ENCODE measurements around the gene DIP2B.

The DIP2B gene

GRCh38 chr12:50772470-50772869, 267.7 kb downstream of the DIP2B start:
- no peak for DNase-seq (ENCODE audit: low spot score)

- no peak for DNase-seq (ENCODE audit: low spot score)
These were observed 268.1 kb downstream of the DIP2B start for GRCh38 chr12:50772877-50773276.

GRCh38 chr12:50775251-50775650, 270.5 kb downstream of the DIP2B start:
- no peak for DNase-seq (ENCODE audit: low spot score)

GRCh38 chr12:50776749-50777728, 272.3 kb downstream of the DIP2B start:
- DNase-seq (ENCODE audit: low spot score) = no peak

- DNase-seq (ENCODE audit: low spot score) = no peak
These were observed 274.1 kb downstream of the DIP2B start for GRCh38 chr12:50778663-50779590.

GRCh38 chr12:50780013-50780412, 275.2 kb downstream of the DIP2B start:
- DNase-seq (ENCODE audit: low spot score) = no peak

GRCh38 chr12:50784501-50784900, 279.7 kb downstream of the DIP2B start:
- DNase-seq (ENCODE audit: low spot score) = no peak

GRCh38 chr12:50785406-50786001, 280.7 kb downstream of the DIP2B start:
- DNase-seq (ENCODE audit: low spot score) = no peak

GRCh38 chr12:50786498-50787231, 281.9 kb downstream of the DIP2B start:
- no peak for DNase-seq (ENCODE audit: low spot score)

- no peak for DNase-seq (ENCODE audit: low spot score)
These were observed 282.8 kb downstream of the DIP2B start for GRCh38 chr12:50787618-50788017.

GRCh38 chr12:50788561-50788960, 283.8 kb downstream of the DIP2B start:
- no peak for DNase-seq (ENCODE audit: low spot score)

- no peak for DNase-seq (ENCODE audit: low spot score)
These were observed 285.3 kb downstream of the DIP2B start for GRCh38 chr12:50790081-50790480.
